ENCODE data around the gene LINGO1.

DNA sequence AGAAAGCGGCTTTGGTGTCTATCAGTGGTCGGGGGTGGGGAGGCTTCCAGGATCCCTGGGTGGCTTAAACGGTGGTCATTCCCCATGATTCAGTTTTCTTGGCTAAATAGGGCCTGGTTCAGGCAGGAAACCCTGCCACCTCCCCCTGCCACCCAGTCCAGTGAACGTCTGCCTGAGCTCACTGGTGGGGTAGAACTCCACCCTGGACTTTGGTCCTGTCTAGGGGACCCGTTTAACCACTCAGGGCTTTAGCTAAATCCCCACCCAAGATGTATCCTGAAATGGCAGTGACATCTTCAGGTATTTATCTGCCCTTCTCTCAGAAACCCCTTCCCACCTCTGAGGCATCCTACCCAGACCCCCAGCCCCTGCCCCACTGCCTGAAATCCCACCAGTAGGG is 30.5 kb upstream of the LINGO1 start:
- TF ChIP-seq, protein P1, sequence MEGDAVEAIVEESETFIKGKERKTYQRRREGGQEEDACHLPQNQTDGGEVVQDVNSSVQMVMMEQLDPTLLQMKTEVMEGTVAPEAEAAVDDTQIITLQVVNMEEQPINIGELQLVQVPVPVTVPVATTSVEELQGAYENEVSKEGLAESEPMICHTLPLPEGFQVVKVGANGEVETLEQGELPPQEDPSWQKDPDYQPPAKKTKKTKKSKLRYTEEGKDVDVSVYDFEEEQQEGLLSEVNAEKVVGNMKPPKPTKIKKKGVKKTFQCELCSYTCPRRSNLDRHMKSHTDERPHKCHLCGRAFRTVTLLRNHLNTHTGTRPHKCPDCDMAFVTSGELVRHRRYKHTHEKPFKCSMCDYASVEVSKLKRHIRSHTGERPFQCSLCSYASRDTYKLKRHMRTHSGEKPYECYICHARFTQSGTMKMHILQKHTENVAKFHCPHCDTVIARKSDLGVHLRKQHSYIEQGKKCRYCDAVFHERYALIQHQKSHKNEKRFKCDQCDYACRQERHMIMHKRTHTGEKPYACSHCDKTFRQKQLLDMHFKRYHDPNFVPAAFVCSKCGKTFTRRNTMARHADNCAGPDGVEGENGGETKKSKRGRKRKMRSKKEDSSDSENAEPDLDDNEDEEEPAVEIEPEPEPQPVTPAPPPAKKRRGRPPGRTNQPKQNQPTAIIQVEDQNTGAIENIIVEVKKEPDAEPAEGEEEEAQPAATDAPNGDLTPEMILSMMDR (IDR thresholded peaks at IDR 0.05 in 2 of 3, conservative IDR thresholded peaks at IDR 0.05 in 1 of 3; ENCODE audit: insufficient read depth in 2 of 3, low read depth in 1 of 3, low read length in 3 of 3) = no peak
- TF ChIP-seq HMG20B (CRISPR knock-in tag; IDR thresholded peaks at IDR 0.05) (no peak), POLR2AphosphoS5 (IDR thresholded peaks at IDR 0.05; ENCODE audit: control insufficient read depth, insufficient read depth, low read depth, low read length) (no peak), CBX3 (IDR thresholded peaks at IDR 0.05; ENCODE audit: borderline replicate concordance in 1 of 2, low read length in 2 of 2) (no peak), FOS (IDR thresholded peaks at IDR 0.05; ENCODE audit: extremely low read depth, insufficient read length) (no peak), CREM (IDR thresholded peaks at IDR 0.05; ENCODE audit: low read depth) (no peak), SAP30 (IDR thresholded peaks at IDR 0.05; ENCODE audit: borderline replicate concordance, insufficient read depth, low read depth, low read length, poor library complexity, severe bottlenecking) (no peak)
